HG02588 (cell line): ENCODE results near the gene IFIT2.
"Not testable (repeated sequence)": the region's sequence is repeated elsewhere in the genome, so short reads cannot be mapped to it uniquely, and the experiment has no call there.

ENCODE experiments used
- ATAC-seq: cut with Tn5 transposase; IDR thresholded peaks from one replicate; pipeline ENCODE4 v1.9.1; 2021; ENCODE audit warnings: mild to moderate bottlenecking, moderate library complexity; ENCODE audit not compliant: unreplicated experiment

IFIT2 gene

GRCh38 chr10:89278900-89279392, 22.9 kb upstream of the IFIT2 start:
- ATAC-seq = no peak

GRCh38 chr10:89279421-89279869, 22.4 kb upstream of the IFIT2 start:
- ATAC-seq = no peak

- ATAC-seq = no peak
Observed at GRCh38 chr10:89280508-89280907, 21.3 kb upstream of the IFIT2 start.

DNA sequence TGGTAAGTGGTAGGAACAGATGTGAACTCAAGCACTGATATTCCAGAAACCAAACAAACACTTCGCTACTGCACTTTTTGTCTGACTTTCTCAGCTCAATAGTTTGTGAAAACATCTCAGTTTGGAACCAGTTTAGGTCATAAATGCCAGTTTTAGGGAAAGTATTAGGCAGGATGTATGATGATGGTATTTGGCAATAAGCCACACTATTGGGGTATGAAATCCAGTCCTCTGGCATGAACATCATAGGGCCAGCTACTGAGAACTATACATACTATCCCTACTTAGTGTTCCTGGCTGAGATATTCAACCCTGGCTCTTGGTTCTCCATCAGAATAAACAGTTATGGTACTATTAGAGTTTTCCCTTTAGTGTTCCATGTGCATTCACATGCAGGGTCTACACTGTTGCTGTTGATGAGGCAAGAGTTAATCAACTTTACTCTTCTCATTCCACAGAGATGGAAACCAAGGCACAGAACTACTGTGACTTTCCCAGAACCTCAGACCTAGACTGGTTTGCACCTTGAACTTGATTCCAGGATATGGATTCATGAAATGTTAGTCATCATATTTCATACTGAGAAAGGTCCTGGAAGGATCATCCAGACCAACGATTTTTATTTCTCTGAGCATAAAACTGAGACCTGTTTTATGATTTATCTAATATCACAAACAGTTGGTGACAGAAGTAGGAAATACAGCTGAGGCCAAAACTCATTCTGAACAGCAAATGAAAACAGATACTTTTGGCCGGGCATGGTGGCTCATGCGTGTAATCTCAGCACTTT, 20.0 kb upstream of the IFIT2 start:
- no peak for ATAC-seq

GRCh38 chr10:89283025-89283935, 18.6 kb upstream of the IFIT2 start:
- no peak for ATAC-seq

DNA sequence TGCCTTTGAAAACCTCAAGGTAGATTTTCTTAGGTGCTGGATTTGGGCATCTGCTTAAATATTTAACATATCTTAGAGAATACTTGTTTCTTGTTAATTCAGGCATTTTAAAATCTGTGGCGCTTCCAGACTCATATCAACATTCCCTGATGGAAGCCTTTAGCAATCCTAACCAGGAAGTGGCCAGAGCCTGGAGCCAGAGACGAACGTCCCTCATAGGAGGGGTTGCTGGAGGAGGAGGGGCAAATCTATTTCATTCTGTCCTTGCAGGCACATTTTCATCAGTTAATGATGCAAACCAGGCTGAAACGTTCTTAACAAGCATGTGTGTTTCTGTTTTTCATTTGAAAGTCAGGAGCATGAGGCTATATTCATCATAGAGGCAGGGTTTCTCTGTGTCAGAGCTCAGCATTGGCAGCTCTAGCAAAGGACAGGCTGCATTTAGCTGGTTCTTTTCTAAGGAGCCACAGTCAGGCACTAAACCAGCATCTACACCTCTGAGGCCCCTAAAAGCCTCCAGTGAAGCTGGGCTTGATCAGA, 17.8 kb upstream of the IFIT2 start:
- no peak for ATAC-seq

GRCh38 chr10:89284711-89285110, 17.1 kb upstream of the IFIT2 start:
- ATAC-seq = not testable (repeated sequence)

- ATAC-seq = not testable (repeated sequence)
Observed at GRCh38 chr10:89285303-89285702, 16.5 kb upstream of the IFIT2 start.

DNA sequence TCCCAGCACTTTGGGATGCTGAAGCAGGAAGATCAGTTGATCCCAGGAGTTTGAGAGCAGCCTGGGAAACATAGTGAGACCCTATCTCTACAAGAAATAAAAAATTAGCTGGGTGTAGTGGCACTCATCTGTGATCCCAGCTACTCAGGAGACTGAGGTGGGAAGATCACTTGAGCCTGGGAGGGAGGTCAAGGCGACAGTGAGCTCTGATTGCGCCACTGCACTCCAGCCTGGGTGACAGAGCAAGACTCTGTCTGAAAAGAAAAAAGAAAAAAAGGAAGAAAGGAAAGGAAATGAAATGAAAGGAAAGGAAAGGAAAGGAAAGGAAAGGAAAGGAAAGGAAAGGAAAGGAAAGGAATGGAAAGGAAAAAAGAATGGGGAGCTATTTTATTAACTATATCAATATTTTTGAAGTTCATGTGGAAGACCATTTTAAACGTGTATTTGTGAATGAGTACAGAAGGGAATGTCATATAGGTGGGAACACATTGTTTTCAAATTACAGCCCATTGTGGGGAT, 7.1 kb upstream of the IFIT2 start:
- no peak for ATAC-seq

DNA sequence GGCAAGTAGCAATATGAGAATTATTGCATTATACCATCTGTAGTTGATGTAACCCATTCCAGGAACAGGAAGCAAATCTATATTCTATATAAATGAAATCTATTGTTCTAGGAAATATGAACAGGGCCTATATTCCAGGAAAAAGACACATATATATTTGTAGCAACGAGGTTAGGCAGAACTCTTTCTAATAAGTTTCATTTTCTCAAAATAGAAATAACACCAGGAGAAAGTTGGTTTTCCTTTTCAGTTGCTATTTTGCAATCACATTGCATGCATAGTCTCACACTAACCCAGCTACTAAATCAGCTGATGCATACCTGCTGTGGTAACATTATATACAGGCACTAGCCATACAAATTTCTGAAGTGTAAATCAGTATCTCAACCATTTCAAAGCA, 6.2 kb upstream of the IFIT2 start:
- ATAC-seq = no peak

GRCh38 chr10:89296220-89296648, 5.6 kb upstream of the IFIT2 start:
- no peak for ATAC-seq

- no peak for ATAC-seq
Observed at GRCh38 chr10:89297356-89297755, 4.5 kb upstream of the IFIT2 start.

DNA sequence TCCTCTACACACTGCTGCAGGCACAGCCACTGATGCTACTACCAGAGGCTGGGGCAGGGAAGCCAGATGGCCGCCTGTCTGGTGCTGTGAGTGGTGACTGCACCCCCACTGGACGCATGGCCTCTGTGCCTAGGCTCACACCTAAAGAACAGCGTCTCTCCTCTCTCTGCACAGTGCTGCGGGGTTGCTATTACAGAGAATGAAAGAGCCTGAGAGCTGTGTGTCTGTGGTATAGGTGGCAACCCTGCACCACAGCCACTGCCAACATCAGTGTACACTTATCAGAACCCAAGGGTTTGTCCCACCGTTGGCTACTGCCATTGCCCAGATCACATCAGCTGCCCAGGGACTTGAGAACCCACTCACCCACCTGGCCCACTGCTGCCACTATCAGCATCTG, 4.1 kb upstream of the IFIT2 start:
- ATAC-seq = no peak

DNA sequence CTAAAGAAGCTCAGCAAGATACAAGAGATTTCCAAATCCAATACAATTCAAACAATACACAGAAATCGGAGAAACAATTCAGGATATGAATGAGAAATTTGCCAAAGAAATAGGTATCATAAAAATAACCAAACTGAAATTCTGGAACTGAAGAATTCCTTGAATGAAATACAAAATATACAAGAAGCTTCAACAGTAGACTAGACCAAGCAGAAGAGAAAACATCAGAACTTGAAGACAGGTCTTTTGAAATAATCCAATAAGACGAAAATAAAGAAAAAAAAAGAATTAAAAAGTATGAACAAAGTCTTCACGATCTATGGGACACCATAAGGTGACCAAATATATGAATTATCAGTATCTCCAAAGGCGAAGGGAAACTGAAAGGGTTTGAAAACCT, 2.8 kb upstream of the IFIT2 start:
- no peak for ATAC-seq

GRCh38 chr10:89301232-89301631, 614 bp upstream of the IFIT2 start:
- ATAC-seq = no peak

DNA sequence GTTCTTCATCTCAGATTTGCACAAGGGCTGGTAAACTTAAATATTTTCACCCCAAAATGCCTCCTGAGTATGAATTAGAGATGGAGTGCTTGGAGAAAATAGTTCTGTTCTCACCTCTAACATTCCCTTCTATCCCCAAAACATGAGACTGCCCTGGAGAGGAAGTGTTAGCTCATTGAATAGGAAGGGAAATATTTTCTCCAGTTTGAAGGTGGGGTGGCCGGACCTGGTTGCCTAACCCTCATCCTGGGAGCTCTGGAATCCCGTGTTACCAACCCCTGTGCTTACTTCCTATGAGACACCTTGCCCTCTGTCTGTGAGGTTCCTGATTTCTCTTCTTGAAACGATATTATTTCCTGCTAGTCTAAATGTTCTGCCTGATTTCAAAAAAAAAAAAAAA, 779 bp downstream of the IFIT2 start:
- no peak for ATAC-seq

DNA sequence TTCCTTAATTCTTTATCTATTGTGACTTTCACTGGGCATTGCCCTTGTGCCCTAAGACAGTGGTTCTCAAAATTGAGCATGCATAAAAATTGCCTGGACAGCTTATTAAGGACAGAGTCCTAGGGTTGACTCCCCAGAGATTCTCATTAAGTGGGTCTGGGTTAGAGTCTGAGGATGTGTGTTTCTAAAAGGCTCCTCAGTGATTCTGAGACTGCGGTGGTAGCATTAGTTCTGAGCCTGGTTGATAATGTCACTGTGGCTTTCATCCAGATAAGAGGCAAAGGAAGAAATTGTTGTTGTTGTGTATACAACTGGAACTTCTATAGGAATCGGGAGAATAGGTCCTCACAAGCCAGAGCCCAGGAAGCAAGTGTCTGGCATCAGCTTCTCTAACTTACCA, 1.3 kb downstream of the IFIT2 start:
- no peak for ATAC-seq

DNA sequence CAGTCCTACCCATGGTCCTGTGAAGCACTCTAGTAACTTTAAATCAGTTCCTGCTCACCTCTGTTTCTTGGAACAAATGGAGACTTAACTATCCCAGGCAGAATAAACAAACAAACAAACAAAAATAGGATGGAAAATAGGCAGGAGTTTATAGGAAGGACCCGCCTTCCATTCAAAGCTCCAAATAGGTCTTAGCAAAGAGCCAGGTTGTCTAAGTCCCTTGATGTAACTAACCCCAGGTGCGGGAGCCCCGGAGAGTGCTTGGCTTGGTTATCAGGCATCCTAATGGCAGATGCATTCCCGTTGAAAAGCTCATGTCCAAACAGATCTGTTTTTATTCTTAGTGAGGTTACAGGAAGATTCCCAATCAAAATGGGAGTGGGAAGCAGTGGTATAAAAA, 2.2 kb downstream of the IFIT2 start:
- no peak for ATAC-seq

DNA sequence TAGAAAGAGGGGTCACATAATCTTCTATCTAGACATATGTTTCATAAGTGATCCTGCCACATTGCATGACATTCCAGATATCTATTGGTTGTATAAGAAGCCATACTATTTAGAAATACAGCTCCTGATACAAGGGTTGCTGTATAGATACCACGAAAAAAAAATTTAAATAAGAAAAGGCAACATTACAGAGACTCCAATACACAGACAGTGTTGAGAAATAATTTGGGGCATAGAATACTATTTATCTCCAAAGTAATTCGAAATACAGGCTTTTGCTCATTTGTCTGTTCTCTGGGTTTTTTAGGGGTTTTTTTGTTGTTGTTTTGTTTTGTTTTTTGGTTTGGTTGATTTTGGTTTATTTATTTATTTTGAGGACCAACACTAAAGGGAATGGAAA, 2.6 kb downstream of the IFIT2 start:
- ATAC-seq = no peak

DNA sequence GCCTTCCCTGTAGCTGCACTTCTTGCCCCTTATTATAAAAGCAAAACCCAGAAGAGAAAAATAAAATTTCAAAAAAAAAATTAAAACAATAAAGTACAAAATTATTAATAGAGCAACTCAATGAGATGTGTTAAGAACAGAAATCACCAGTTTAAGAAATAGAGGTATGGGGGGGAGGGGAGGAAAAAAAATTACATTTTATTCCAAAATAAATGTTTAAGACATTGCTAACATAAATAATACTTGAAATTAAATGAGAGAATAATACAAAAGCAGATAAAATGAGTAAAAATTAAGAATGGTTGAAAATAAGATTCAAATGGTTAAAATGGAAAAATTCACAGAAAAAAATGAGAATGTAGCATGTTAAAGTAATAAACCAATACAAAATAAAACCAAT, 3.1 kb downstream of the IFIT2 start:
- no peak for ATAC-seq

DNA sequence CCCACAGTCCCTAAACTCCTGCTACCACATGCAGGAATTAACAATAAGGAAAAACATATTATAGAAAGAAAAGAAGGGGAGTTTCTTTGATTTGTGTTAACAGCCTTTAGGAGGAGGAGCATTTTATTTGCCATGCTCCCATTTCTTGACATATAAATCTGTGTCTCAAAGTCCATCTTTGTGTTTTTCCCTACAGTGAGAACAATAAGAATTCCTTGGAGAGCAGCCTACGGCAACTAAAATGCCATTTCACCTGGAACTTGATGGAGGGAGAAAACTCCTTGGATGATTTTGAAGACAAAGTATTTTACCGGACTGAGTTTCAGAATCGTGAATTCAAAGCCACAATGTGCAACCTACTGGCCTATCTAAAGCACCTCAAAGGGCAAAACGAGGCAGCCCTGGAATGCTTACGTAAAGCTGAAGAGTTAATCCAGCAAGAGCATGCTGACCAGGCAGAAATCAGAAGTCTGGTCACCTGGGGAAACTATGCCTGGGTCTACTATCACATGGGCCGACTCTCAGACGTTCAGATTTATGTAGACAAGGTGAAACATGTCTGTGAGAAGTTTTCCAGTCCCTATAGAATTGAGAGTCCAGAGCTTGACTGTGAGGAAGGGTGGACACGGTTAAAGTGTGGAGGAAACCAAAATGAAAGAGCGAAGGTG, 4.1 kb downstream of the IFIT2 start:
- ATAC-seq = no peak
